NCI-H2227 (cell line): Measurements from ENCODE around the gene PRSS56.

Experiments used
- DNase-seq: peaks from one replicate; lab custom pipeline; 2025; ENCODE audit not compliant: unreplicated experiment; lab: John Stamatoyannopoulos, UW

PRSS56 gene

GRCh38 chr2:232519581-232520438 is at the start of gene PRSS56:
Gene PRSS56 (plus strand): TSS chr2:232520388. CDS start chr2:232520599, 211 bp downstream.
- DNase-seq = no peak

- peak; percentile 61 for DNase-seq
Measured at GRCh38 chr2:232473467-232473890, 46.7 kb upstream of the PRSS56 start.

GRCh38 chr2:232476045-232476444 is 44.1 kb upstream of the PRSS56 start:
- no peak for DNase-seq

- no peak for DNase-seq
Measured at GRCh38 chr2:232476791-232477190, 43.4 kb upstream of the PRSS56 start.

- no peak for DNase-seq
Measured at GRCh38 chr2:232477751-232478510, 42.3 kb upstream of the PRSS56 start.

- DNase-seq = no peak
Measured at GRCh38 chr2:232478571-232479340, 41.4 kb upstream of the PRSS56 start.

GRCh38 chr2:232479341-232480200 is 40.6 kb upstream of the PRSS56 start:
- DNase-seq = no peak

GRCh38 chr2:232480201-232481190 is 39.7 kb upstream of the PRSS56 start:
- DNase-seq = no peak

GRCh38 chr2:232481322-232482140 is 38.7 kb upstream of the PRSS56 start:
- DNase-seq = no peak

GRCh38 chr2:232482301-232483238 is 37.6 kb upstream of the PRSS56 start:
- DNase-seq = no peak

GRCh38 chr2:232483311-232483922 is 36.8 kb upstream of the PRSS56 start:
- no peak for DNase-seq

GRCh38 chr2:232483923-232484627 is 36.1 kb upstream of the PRSS56 start:
- no peak for DNase-seq

- no peak for DNase-seq
Measured at GRCh38 chr2:232484628-232485347, 35.4 kb upstream of the PRSS56 start.

GRCh38 chr2:232485348-232485756 is 34.8 kb upstream of the PRSS56 start:
- peak; percentile 84 for DNase-seq

- DNase-seq = peak; percentile 63
Measured at GRCh38 chr2:232485757-232486557, 34.2 kb upstream of the PRSS56 start.
